ENCODE data around the gene GATB.
"Not testable (repeated sequence)": the region's sequence is repeated elsewhere in the genome, so short reads cannot be mapped to it uniquely, and the experiment has no call there.

The GATB gene

GRCh38 chr4:151783867-151784266, 23.1 kb upstream of the GATB start:
- no peak for DNase-seq

DNA sequence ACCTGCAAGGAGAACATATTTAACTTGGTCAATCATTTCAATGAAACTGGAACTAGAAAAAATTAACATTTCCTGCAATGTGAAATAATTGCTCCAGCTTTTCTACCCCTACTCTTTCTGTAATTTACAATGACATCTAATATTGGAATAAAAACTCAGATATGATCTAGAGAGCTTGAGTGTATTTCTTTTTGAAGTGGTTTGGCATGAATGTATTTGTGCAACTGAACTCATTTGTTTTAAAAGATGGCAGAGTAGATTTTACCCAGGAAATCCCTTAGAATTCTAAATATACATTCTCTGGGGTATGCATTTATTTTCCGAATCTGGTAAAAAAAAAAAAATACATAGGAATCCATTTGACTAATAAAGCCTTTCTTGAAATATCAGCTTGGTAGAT, 21.5 kb upstream of the GATB start:
- no peak for DNase-seq

GRCh38 chr4:151781026-151781425, 20.2 kb upstream of the GATB start:
- no peak for DNase-seq

DNA sequence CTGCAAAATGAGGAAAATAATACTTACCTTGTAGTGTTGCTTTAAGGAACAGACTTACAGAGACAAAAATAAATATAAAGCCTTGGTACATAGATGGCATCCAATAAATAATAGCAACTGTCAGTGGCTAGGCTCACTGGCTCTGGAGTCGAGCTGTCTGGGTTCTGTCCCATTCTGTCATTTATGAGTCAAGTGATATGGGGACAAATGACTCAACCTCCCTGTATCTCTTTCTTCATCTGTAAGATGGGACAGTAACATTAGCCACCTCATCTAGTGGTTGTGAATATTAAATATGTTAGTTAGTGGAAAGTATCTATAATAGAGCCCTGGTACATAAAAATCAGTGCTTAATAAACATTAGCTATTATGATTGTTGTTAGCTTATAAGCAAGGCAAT, 16.7 kb upstream of the GATB start:
- DNase-seq: no peak

GRCh38 chr4:151774324-151774723, 13.5 kb upstream of the GATB start:
- no peak for DNase-seq

GRCh38 chr4:151772274-151772673, 11.5 kb upstream of the GATB start:
- no peak for DNase-seq

GRCh38 chr4:151771664-151772063, 10.9 kb upstream of the GATB start:
- DNase-seq: no peak

DNA sequence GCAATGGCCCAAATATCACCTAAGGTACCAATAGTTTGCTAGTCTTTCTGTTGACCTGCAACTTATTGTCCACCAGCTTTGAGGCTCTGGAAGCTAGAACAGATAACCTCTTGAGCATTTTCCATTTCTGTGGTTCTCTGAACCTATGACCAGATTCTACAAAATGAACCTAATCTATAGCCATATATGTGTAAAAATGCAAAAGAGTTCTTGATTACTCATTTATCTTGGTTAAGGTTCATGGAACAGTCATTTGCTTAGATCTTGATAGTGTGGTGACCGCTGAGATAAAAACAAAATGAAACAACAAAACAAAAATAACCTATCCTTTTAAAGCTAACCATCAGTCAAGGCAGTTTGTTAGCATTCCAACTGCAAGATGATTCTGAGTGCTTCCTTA, 9.3 kb upstream of the GATB start:
- no peak for DNase-seq

DNA sequence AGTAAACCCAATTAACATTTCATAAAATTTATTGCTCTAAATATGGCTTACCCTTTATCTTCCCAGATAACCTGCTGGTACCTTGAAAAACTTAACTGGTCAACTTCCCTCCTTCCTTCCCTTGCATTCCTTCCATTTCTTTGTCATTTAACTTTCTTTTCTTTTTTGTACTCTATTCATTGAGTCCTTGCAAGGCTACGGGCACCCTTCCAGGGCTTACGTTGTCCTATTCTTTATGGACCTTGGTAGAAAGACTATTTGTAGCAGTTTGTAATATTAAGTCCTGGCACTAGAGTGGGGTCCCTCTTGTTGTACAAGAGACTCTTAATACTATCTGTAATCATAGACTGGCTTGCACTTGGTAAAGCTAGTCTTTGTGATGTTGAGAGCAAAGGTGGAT, 8.0 kb upstream of the GATB start:
- no peak for DNase-seq

- DNase-seq: no peak
These were observed 5.9 kb upstream of the GATB start for GRCh38 chr4:151766691-151767090.

- no peak for DNase-seq
These were observed 805 bp downstream of the GATB start for GRCh38 chr4:151760002-151760401.

DNA sequence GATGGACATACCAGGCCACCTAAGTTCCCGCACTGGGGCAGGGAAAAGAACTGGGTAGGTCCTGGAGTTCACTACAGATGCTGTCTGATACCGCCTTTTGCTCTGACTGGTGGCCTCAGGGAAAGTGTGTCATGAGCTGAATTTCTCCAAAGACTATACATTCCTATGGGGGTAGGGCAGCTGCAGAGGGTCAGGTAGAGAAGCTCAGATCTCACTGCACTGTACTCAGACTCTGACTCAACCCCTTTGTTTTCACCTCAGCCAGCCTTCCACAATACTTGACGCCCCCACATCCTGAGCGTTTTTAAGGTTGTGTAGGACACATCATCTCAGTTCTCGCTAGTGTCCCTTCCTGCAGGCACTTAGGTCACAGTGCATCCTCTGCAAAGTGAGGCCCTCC, 7.8 kb downstream of the GATB start:
- no peak for DNase-seq

GRCh38 chr4:151750156-151750555, 10.7 kb downstream of the GATB start:
- no peak for DNase-seq

GRCh38 chr4:151745481-151746231, 15.2 kb downstream of the GATB start:
- DNase-seq: no peak

DNA sequence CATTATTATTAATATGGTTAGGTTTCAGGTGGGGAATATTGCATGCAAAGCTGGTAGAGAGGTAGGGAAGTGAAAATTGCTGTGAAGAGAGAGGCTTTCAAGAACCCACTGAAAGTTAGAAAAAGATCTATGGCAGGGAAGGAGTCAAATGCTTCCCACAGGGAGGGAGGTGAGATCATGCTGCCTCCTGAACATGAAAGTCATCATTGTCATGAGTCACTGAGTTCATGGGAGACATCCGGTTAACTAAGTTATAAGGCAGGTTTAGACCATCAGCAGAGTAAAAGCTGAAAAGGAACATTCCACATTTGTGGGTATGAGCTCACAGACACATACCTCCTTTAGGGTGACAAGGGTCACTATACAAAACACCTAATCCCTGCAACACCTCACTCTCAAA, 16.2 kb downstream of the GATB start:
- no peak for DNase-seq

DNA sequence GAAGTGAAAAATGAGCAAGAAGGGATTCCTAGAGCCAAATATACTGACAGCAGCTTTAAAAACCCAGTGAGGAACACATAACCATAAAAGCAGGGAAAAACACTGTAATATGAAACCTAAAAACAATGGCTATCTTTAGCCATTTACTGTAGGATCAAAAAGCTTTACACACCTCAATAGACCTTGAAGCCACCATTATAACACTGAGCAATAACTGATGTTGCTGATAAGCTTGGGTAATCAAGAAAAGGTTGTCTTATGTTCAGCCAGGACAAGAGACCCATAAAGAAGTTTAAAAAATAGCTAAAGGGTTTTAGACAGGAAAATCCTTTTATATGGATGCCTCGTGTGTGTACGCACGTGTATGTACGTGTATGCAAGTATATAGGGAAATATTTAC, 16.9 kb downstream of the GATB start:
- DNase-seq: no peak

GRCh38 chr4:151743128-151743854, 17.5 kb downstream of the GATB start:
- DNase-seq: no peak

DNA sequence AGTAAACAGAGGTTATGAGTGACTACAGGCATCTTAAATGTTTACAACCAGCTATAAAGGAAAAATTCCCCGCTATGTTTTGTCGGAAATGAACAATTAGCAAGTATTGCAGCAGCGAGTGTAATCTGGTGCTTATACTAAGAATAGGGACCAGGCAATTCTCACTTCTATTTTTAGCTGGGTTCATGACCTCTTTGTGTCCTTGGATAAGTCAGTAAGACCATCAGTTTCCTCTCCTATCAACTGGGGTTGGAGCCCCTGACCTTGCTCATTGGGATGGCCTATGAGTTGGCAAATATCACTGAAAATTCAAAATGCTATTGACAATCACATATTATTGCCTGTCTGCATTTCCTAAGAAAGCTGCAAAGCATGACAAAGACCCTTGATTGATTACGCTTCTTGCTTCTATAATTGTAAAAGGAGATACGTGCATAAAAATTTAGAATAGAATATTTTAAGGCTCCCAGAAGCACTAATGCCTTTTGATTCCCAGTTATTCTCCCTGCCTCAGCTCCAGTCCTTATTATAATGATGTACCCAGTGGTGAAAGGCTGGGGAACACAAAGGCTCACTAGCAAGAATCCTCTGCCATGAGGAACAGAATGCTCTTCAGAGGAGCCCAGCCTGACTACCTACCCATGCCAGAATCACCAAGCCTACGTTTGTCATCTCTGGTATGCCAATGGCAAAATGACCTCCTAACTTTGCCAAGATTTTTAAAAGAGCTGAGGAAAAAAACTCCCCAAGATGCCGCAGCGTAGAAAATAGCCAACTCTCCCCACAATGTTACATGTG, 21.9 kb downstream of the GATB start:
- no peak for DNase-seq

GRCh38 chr4:151736852-151737251, 24.0 kb downstream of the GATB start:
- DNase-seq: not testable (repeated sequence)

DNA sequence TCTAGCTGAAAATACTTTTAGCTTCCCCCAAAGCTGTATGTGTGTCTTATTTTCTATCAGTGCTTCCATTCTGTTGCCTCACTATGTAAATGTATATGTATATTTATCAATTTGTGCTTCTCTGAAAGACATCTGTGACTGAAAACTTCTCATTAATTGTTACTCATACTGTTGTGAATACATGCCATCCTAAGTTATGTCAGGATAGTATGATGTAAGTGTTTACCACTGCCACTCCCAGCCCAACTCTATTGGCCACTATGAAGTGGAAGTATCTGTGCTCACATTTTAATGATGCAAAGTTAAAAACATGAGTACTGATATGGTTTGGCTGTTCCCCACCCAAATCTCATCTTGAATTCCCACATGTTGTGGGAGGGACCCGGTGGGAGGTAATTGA, 24.4 kb downstream of the GATB start:
- no peak for DNase-seq

DNA sequence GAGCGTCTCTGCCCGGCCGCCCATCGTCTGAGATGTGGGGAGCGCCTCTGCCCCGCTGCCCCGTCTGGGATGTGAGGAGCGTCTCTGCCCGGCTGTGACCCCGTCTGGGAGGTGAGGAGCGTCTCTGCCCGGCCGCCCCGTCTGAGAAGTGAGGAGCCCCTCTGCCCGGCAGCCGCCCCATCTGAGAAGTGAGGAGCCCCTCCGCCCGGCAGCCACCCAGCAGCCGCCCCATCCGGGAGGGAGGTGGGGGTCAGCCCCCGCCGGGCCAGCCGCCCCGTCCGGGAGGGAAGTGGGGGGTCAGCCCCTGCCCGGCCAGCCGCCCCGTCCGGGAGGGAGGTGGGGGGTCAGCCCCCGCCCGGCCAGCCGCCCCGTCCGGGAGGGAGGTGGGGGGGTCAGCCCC, 29.1 kb downstream of the GATB start:
- DNase-seq: not testable (repeated sequence)

GRCh38 chr4:151729731-151730559, 30.9 kb downstream of the GATB start:
- DNase-seq: no peak

- DNase-seq: no peak
These were observed 32.1 kb downstream of the GATB start for GRCh38 chr4:151728679-151729078.

Measured in NCI-H1436 (cell line).